Breast epithelium (tissue), 4 donors: ENCODE data around the gene SDC1. TPM values are rescaled to one million over a fixed set of nuclear protein-coding genes. Genes with fewer than 3 reads are reported as not detected.

ENCODE experiments used
- DNase-seq, 2 donors: peaks; one replicate each; pipeline ENCODE4 v3.0.0-alpha.2; 2019; ENCODE audit warnings: low spot score in 2 of 2
- H3K27ac ChIP-seq, 2 donors: fragments of 200-600 bp; sonication (generic) in 1 of 2; one replicate each; pipeline ENCODE4 v1.5.1; 2016 to 2019; ENCODE audit warnings: mild to moderate bottlenecking in 1 of 2
- H3K27me3 ChIP-seq, 2 donors: fragments of 200-600 bp; sonication (generic) in 1 of 2; one replicate each; pipeline versions ENCODE4 v1.5.1 to v1.6.0; 2017 to 2019; ENCODE audit warnings: control low read depth in 1 of 2, mild to moderate bottlenecking in 1 of 2
- H3K36me3 ChIP-seq: fragments of 200-600 bp; one replicate; pipeline ENCODE4 v1.5.1; 2019
- H3K4me1 ChIP-seq, 2 donors: fragments of 200-600 bp; sonication (generic); one replicate each; pipeline ENCODE4 v1.5.1; 2016 to 2019; ENCODE audit warnings: control low read depth in 1 of 2
- H3K4me3 ChIP-seq, 3 donors: fragments of 200-600 bp; sonication (generic); 1 replicate in 2 of 3; 2 replicates in 1 of 3; pipeline ENCODE4 v1.5.1; 2016 to 2019; ENCODE audit warnings: mild to moderate bottlenecking in 3 of 3, moderate library complexity in 2 of 3
- H3K9me3 ChIP-seq, 2 donors: fragments of 200-600 bp; sonication (generic) in 1 of 2; one replicate each; pipeline ENCODE4 v1.5.1; 2016 to 2019; ENCODE audit warnings: control low read depth in 1 of 2
- POLR2A ChIP-seq: fragments of 450-650 bp; IDR thresholded peaks from one replicate; pipeline ENCODE4 v1.6.1; 2016; ENCODE audit warnings: antibody characterized with exemption, mild to moderate bottlenecking, moderate library complexity
- POLR2AphosphoS5 ChIP-seq, 3 donors: sonication (generic); formaldehyde crosslinking; IDR thresholded peaks; one replicate each; pipeline ENCODE4 v1.6.1; 2017; ENCODE audit warnings: antibody characterized with exemption in 3 of 3
- intact Hi-C: fragments of 100-400 bp; cut with DNase I; formaldehyde crosslinking; loops from one replicate; pipeline ENCODE4 v1.15.1; 2023; ENCODE audit warnings: low total_unique reads
- total RNA-seq, 3 donors: library from RNA; depleted of rRNA; stranded (reverse); fragments of >200 nt; gene quantifications; one replicate each; pipeline ENCODE4 v1.1.0, GENCODE V29; 2016
- TF ChIP-seq, protein P1 (sequence below), 3 donors: fragments of 450-650 bp; IDR thresholded peaks; one replicate each; pipeline ENCODE4 v1.5.1; 2016 to 2017; ENCODE audit warnings: antibody characterized with exemption in 3 of 3, mild to moderate bottlenecking in 3 of 3, moderate library complexity in 3 of 3

Gene SDC1
- total RNA-seq, 3 donors from 2014 or later: 2.6 to 51.8 (median 38.7) TPM

DNA sequence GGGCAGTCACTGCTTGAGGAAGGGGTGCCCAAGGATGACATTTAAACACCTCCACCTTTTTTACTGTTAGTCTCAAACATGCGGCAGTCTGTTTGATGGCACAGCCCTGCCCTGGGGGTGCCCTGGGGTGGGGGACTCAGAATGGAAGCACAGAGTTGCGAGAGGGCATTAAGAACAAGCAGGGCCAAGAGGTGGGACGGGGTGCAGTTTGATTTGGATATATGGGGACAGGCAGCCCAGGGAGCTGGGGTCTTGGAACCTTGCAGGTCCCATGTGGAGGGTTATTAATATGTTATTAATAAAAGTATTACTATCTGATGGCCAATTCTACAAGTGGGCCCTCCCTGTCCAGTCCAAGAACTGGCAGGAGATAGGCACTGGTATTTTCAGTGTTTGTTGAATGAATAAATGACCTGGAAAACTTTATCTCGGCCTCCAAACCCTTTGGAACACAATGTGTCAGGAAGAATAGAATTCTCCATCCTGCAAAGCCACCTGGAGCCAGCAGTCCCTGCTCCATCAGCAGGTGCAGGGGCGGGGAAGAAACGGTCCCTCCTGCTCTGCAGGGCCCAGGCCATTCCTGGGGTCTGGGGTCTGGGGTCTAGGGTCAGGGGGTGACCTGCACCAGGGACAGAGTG, 25.2 kb downstream of the SDC1 start:
- intact Hi-C loops: no loop called here

DNA sequence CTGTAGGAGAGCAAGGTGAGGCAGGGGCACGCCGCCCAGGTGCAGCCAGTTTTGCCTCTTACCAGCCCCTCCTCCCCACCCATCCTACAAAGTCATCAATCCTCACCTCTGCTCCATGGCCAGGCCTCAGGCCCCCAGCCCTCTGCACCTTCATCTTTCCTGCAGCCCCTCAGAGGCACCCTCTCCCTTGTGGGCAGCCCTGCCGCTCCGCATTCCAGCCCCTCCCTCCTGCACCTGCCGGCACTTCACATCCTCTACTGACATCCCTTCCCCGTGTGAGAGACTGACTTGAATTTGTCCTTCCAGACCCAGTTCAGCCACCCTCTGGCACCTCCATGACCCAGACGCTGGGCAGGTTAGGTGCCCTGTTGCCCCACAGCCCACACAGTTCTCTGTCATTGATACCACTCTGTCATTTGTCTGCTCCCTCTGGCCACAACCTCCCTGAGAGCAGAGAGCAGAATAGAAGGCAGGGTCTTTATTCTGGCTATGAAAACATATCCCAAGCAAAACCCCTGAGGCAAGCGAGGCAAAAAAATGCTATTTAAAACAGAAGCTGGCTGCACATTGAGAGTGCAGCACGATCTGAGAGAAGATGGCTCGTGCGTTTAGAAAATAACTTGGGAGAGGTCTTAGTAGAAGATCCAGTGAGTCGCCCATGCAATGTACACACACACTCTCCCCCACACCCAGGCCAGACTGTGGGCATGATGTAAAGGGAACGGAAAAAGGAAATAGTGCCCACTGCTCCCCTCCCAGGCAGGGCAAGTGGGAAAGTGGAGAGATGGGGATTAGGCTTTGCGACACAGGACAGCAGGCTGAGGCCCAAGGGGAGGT, 25.9 kb downstream of the SDC1 start:
- Histone ChIP-seq H3K4me1 (peaks cover 0 to 12% of the 10 kb centered on the region in 2 donors), H3K27ac (no peak overlapping the region), H3K27me3 (no peaks in the 10 kb centered on the region), H3K36me3 (peaks cover 5% of the 10 kb centered on the region), H3K9me3 (no peaks in the 10 kb centered on the region), H3K4me3 (no peak overlapping the region)
- DNase-seq: no peak
- TF ChIP-seq, protein P1, sequence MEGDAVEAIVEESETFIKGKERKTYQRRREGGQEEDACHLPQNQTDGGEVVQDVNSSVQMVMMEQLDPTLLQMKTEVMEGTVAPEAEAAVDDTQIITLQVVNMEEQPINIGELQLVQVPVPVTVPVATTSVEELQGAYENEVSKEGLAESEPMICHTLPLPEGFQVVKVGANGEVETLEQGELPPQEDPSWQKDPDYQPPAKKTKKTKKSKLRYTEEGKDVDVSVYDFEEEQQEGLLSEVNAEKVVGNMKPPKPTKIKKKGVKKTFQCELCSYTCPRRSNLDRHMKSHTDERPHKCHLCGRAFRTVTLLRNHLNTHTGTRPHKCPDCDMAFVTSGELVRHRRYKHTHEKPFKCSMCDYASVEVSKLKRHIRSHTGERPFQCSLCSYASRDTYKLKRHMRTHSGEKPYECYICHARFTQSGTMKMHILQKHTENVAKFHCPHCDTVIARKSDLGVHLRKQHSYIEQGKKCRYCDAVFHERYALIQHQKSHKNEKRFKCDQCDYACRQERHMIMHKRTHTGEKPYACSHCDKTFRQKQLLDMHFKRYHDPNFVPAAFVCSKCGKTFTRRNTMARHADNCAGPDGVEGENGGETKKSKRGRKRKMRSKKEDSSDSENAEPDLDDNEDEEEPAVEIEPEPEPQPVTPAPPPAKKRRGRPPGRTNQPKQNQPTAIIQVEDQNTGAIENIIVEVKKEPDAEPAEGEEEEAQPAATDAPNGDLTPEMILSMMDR (IDR thresholded peaks at IDR 0.05): no peak
- no peak for TF ChIP-seq POLR2AphosphoS5 (IDR thresholded peaks at IDR 0.05)
- TF ChIP-seq POLR2A: no peak
- intact Hi-C loops: no loop called here

More for the DNA sequence above, 25.2 kb downstream of the SDC1 start:
- Histone ChIP-seq H3K27me3 (no peaks in the 10 kb centered on the region), H3K27ac (no peak overlapping the region), H3K4me1 (peaks cover 0 to 12% of the 10 kb centered on the region in 2 donors), H3K9me3 (no peaks in the 10 kb centered on the region), H3K36me3 (peaks cover 5% of the 10 kb centered on the region), H3K4me3 (no peak overlapping the region)
- DNase-seq: no peak
- no peak for TF ChIP-seq POLR2A
- TF ChIP-seq POLR2AphosphoS5 (IDR thresholded peaks at IDR 0.05): no peak
- TF ChIP-seq, protein P1 (IDR thresholded peaks at IDR 0.05): no peak

DNA sequence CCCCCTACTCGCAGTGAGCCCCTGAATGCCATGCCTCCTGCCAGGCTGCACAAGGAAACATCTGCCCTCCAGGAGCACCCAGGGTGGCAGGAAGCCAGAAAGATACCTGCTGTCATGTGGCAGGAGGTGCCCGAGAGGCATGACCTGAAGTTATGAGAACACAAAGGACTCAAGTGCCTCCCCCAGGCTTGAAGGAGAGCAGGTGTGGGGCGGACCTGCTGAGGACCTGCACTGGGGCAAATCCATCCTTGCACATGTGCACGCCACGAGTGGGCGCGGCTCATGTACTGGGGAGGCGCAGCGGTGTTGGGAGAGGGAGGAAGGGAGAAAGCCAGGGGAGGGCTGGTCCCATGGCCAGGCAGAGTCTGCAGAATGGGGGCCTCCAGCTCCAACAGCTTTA, 26.9 kb downstream of the SDC1 start:
- Histone ChIP-seq H3K27ac (peak overlapping the region in 1 of 2 donors; percentile 9), H3K9me3 (no peaks in the 10 kb centered on the region), H3K36me3 (peaks cover 4% of the 10 kb centered on the region), H3K27me3 (no peaks in the 10 kb centered on the region), H3K4me1 (peaks cover 0 to 12% of the 10 kb centered on the region in 2 donors), H3K4me3 (no peak overlapping the region)
- intact Hi-C loops: no loop called here
- no peak for DNase-seq
- TF ChIP-seq POLR2AphosphoS5 (IDR thresholded peaks at IDR 0.05) (no peak), POLR2A (no peak)
- TF ChIP-seq, protein P1 (IDR thresholded peaks at IDR 0.05): no peak

DNA sequence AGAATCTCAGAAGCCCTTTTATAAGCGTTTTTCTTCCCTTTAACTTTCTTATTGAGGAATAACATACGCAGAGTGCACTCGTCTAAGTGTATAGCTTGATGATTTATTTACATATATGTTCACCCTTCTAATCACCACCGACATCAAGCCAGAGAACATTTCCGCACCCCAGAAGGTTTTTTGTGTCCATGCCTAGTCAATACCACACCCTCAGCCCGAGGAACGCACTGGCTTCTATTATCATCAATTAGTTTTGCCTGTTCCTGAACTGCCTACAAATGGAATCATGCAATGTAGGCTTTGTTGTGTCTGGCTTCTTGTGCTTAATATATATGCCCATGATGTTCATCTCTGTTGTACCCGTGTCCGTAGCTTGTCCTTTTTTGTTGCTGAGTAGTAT, 27.7 kb downstream of the SDC1 start:
- H3K36me3 ChIP-seq: no peaks in the 10 kb centered on the region
- H3K4me1 ChIP-seq: peaks cover 0 to 12% of the 10 kb centered on the region in 2 donors
- intact Hi-C loops: no loop called here
- H3K9me3 ChIP-seq: no peaks in the 10 kb centered on the region
- H3K4me3 ChIP-seq: no peak overlapping the region
- no peaks in the 10 kb centered on the region for H3K27me3 ChIP-seq
- DNase-seq: no peak
- peak overlapping the region; percentile 79 to 84 for H3K27ac ChIP-seq
- TF ChIP-seq POLR2AphosphoS5 (IDR thresholded peaks at IDR 0.05): no peak
- TF ChIP-seq POLR2A: no peak
- TF ChIP-seq, protein P1 (IDR thresholded peaks at IDR 0.05): no peak

DNA sequence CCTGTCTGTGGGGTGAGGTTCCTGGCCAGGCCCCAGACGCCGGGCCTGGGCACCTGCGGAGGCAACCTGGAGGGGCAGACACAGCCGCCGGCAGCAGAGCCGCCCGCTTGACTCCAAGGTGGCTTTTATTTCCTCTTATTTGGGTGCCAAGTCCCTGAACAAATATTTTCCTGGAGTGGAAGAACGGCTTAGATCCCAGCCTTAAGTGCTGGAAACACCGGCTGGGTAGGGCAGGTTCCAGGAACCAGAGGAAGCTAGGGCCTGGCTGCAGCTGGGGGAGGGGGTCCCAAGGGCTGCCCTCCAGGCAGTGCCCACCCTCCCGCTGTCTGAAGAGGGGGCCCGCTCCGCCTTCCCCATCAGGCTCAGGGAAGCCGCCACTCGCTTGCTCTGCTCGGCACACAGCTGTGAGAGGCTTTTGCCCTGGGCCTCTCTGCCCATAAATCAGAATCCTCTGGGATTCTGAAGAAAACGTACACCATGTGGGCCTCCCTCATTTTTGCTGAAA, 28.2 kb downstream of the SDC1 start:
- intact Hi-C loops: no loop called here
- Histone ChIP-seq H3K9me3 (no peaks in the 10 kb centered on the region), H3K36me3 (no peaks in the 10 kb centered on the region), H3K4me3 (no peak overlapping the region), H3K27ac (peak overlapping the region; percentile 79 to 84), H3K4me1 (peaks cover 0 to 12% of the 10 kb centered on the region in 2 donors), H3K27me3 (no peaks in the 10 kb centered on the region)
- peak; percentile 59 to 67 for DNase-seq
- TF ChIP-seq POLR2A: no peak
- TF ChIP-seq, protein P1 (IDR thresholded peaks at IDR 0.05): no peak
- TF ChIP-seq POLR2AphosphoS5 (IDR thresholded peaks at IDR 0.05): no peak
